DLD1 (cell line): ENCODE results near the gene CPNE4.

Source experiments
- in situ Hi-C: cut with HindIII; loops from 2 replicates; pipeline ENCODE4 v1.10.0; 2017; ENCODE audit warnings: low sequenced_read_pairs

Gene CPNE4

GRCh38 chr3:131619821-131620220 lies 415.0 kb downstream of the CPNE4 start:
- in situ Hi-C loops: no loop called here

DNA sequence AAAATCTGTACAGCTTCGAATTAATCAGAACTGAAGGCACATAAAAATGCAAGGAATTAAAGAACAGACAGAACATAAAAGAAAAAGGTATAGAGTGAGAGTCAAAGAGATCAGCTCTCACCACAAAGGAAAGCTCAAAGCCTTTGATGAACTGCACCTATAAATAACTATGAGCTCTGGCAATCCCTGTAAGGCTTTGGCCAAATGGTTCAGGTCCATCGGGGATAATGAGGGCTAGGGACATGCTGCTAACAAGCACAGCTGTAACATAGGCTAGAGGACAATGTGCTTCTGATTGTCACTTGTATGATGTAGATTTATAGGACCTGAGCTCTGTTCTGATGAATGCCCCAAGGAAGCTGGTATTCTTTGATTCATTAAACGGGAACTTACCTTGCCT lies 418.1 kb downstream of the CPNE4 start:
- in situ Hi-C loops: no loop called here

DNA sequence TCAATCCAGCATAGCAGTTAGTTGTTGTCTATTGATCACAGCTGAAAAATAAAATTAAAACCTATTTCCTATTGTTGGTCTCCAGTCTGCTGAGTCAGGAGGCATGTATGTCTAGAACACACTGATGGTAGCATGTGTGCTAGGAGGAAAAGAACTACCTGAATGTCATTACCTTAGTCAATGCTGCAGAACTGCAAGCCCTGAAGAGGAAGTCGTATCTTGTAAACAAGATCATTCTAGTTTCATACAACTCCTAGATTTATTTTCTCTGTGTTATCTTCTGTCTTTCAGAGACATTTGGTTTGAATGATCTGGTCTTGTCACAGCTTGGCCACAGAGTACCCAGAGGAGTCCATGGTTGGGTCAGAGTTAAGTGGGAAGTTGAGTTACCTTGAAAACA lies 422.1 kb downstream of the CPNE4 start:
- in situ Hi-C loops: no loop called here

- in situ Hi-C loops: no loop called here
Measured at GRCh38 chr3:131610174-131610573, 424.6 kb downstream of the CPNE4 start.

DNA sequence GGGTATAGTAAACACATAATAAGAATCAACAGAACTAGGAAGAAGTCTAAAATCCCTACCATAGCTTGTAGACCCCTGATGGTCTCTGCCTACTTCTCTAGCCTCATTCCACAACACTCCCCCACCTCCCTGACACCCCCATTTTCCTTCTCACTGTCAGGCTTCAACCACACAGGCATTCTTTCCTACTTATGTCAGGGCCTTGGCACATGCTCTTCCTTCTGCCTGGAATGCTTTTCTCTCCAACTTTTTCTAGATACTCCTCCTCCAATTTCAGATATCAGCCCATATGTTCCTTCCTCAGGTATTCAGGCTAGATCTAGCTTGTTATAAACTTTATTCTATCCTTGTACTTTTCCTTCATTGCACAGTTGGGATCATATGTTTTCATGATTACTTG lies 426.1 kb downstream of the CPNE4 start:
- in situ Hi-C loops: no loop called here

- in situ Hi-C loops: no loop called here
Measured at GRCh38 chr3:131608296-131608695, 426.5 kb downstream of the CPNE4 start.

- in situ Hi-C loops: no loop called here
Measured at GRCh38 chr3:131605916-131606315, 428.9 kb downstream of the CPNE4 start.

- in situ Hi-C loops: no loop called here
Measured at GRCh38 chr3:131602011-131602779, 432.6 kb downstream of the CPNE4 start.

DNA sequence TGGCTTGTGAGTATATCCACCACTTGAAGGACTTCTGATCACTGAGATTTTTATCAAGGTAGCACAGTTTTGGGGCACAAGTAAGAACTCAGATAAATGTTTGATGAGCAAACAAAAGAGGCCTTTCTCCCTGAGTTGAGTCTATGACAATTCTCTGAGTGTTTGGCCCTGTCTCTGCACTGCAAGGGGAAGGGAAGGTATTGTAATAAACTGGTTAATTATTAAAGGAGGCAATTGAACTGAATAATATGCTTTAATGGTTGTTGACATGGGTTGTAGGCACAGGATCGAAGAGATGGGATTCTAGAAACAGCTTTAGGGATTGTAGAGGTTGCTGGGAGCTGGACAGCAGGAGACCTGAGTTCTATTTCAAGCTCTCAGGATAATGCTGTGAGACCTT lies 437.0 kb downstream of the CPNE4 start:
- in situ Hi-C loops: no loop called here

- in situ Hi-C loops: no loop called here
Measured at GRCh38 chr3:131596884-131597283, 437.9 kb downstream of the CPNE4 start.

GRCh38 chr3:131591394-131592014 lies 443.3 kb downstream of the CPNE4 start:
- in situ Hi-C loops: no loop called here

- in situ Hi-C loops: no loop called here
Measured at GRCh38 chr3:131586277-131586676, 448.5 kb downstream of the CPNE4 start.

GRCh38 chr3:131582438-131582837 lies 452.4 kb downstream of the CPNE4 start:
- in situ Hi-C loops: no loop called here

- in situ Hi-C loops: no loop called here
Measured at GRCh38 chr3:131568460-131568859, 466.4 kb downstream of the CPNE4 start.

DNA sequence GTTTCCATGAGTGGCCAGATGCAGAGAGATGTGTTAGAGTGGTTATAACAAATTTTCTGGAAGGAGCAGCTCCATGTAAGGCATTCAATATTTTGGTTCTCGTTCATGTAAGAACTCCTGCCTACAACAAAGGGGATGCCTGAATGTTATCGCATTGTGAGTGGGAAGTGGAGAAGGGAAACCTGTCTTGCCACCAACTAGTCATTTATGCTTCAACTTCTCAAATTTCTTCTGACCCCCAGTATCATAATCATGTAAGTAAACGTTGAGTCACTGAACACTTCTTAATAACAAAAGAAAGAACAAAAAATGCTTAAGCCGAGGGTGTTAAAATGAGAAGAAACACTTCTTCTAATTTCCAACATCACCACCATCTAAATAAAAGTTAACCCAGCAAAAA lies 470.0 kb downstream of the CPNE4 start:
- in situ Hi-C loops: no loop called here

- in situ Hi-C loops: no loop called here
Measured at GRCh38 chr3:131561511-131561910, 473.3 kb downstream of the CPNE4 start.

- in situ Hi-C loops: no loop called here
Measured at GRCh38 chr3:131560795-131561194, 474.0 kb downstream of the CPNE4 start.

DNA sequence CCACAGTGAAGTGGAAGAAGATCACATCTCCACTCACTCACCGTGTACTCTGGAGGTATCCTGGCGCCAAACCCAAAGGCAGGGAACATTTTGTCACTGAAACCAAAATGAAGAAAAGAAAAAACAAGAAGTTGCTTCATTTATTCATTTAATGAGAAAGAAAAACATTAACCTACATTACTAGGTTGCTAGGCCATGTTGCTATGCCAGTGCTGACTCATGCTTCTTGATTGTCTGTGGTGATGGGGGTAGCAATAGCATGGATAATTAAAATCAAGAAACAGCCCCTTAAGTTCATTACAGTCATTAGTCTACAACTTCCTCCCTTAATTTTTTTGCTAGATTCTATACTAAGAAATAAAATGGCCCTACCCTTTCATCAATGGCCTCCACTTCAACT lies 479.4 kb downstream of the CPNE4 start:
- in situ Hi-C loops: no loop called here

DNA sequence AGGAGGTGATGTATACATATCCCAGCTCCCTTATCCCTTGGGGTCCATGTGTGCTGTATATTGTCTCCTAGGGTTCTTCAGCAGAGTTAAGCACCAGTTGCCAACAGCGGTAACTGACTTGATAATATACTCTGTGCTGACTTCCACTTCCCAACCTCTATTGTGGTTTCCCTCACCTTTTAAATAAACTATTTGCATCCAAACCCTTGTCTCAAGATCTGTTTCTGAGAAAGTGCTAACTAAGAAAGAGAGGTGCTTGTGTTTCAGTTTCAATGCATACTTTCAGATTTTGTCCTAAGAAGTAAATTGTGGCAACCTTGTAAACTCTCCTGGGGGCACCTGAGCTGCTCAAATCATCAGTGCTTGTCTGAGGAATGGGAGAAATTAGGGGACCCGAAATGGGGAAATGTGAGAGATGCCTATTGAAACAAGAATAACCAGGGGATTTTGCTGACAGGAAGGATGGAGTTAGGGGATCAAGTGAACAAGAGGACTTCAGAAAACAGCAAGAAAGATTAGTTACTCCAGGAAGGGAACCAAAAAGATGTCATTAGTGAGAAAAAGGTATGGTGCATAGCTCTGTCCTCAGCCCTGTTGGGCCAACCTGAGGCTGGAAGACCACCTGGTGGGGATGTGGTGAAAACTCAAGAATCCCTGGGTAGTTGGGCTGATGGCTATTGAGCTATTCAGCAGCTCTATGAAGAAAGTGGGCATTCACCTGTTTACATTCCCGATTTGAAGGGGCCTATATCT lies 481.1 kb downstream of the CPNE4 start:
- in situ Hi-C loops: no loop called here

DNA sequence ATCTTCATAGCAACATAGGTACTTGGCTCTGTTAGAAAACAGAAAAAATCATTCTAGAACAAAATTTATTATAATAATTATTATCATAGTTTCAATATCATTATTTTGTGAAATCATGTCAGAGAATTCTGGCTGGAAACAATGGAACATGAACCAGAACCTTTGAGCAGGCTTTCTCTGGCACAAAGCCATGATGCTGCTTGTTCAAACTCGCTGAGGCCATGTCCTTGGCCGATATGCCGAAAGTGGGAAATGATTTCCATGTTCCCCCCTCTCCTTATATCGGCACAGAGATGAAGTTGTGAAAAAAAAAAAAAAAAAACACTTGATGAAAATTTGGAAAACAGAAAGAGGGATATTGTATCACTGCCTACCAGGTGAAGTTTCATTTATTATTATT lies 483.1 kb downstream of the CPNE4 start:
- in situ Hi-C loops: no loop called here

GRCh38 chr3:131550562-131551465 lies 484.0 kb downstream of the CPNE4 start:
- in situ Hi-C loops: no loop called here
